ENCODE results near the gene B3GALT6. TPM values are rescaled to one million over a fixed set of nuclear protein-coding genes. Genes with fewer than 3 reads are reported as not detected.

The B3GALT6 gene
- total RNA-seq, 1 experiment from 2014 or later, result 33.4 TPM

GRCh38 chr1:1279028-1279427, 47.0 kb downstream of the B3GALT6 start:
- Histone ChIP-seq H3K4me1 (peaks cover 9% of the 10 kb centered on the region; the same call in 1 of the 2 replicates), H3K9me3 (replicated peaks) (no peaks in the 10 kb centered on the region), H3K27ac (no peak overlapping the region), H3K4me3 (no peak overlapping the region), H3K27me3 (no peaks in the 10 kb centered on the region), H3K36me3 (no peaks in the 10 kb centered on the region)
- DNase-seq, result no peak

GRCh38 chr1:1280782-1281481, 48.9 kb downstream of the B3GALT6 start:
- Histone ChIP-seq H3K27ac (no peak overlapping the region), H3K27me3 (no peaks in the 10 kb centered on the region), H3K4me3 (no peak overlapping the region), H3K9me3 (replicated peaks) (no peaks in the 10 kb centered on the region), H3K4me1 (peaks cover 5% of the 10 kb centered on the region; the same call in 1 of the 2 replicates), H3K36me3 (no peaks in the 10 kb centered on the region)
- DNase-seq, result no peak

- no peak overlapping the region for H3K4me3 ChIP-seq
- peaks cover 5% of the 10 kb centered on the region; the same call in 1 of the 2 replicates for H3K4me1 ChIP-seq
- H3K27ac ChIP-seq, result no peak overlapping the region; the same call in 1 of the 2 replicates
- no peaks in the 10 kb centered on the region for H3K27me3 ChIP-seq
- H3K36me3 ChIP-seq, result no peaks in the 10 kb centered on the region
- H3K9me3 ChIP-seq (replicated peaks), result no peaks in the 10 kb centered on the region
- DNase-seq, result peak; percentile 76 to 81
Observed at GRCh38 chr1:1281533-1282321, 49.7 kb downstream of the B3GALT6 start.

GRCh38 chr1:1282998-1283397, 51.0 kb downstream of the B3GALT6 start:
- H3K27ac ChIP-seq, result no peak overlapping the region; the same call in 1 of the 2 replicates
- H3K4me1 ChIP-seq, result peaks cover 5% of the 10 kb centered on the region; the same call in 1 of the 2 replicates
- H3K4me3 ChIP-seq, result no peak overlapping the region
- H3K36me3 ChIP-seq, result no peaks in the 10 kb centered on the region
- no peaks in the 10 kb centered on the region for H3K9me3 ChIP-seq (replicated peaks)
- H3K27me3 ChIP-seq, result no peaks in the 10 kb centered on the region
- DNase-seq, result peak; percentile 70 to 73

GRCh38 chr1:1283821-1284220, 51.8 kb downstream of the B3GALT6 start:
- Histone ChIP-seq H3K4me3 (no peak overlapping the region), H3K27ac (no peak overlapping the region), H3K9me3 (replicated peaks) (no peaks in the 10 kb centered on the region), H3K4me1 (peaks cover 5% of the 10 kb centered on the region; the same call in 1 of the 2 replicates), H3K27me3 (no peaks in the 10 kb centered on the region), H3K36me3 (no peaks in the 10 kb centered on the region)
- DNase-seq, result peak in 1 of 2 experiments; percentile 46

Other genes with a start within 250 kb of the B3GALT6 start
- 15.3 and 15.9 TPM in 2 replicates for gene HES4, start 232.1 kb upstream of the B3GALT6 start, total RNA-seq (2014; rRNA removed; shearing (Covaris generic))
- 5.1 and 12.6 TPM in 2 replicates for gene ISG15, start 218.7 kb upstream of the B3GALT6 start, total RNA-seq (2014; rRNA removed; shearing (Covaris generic))
- 10.4 and 13.7 TPM in 2 replicates for gene AGRN, start 212.1 kb upstream of the B3GALT6 start, total RNA-seq (2014; rRNA removed; shearing (Covaris generic))
- not detected in 2 replicates for gene RNF223, start 157.9 kb upstream of the B3GALT6 start, total RNA-seq (2014; rRNA removed; shearing (Covaris generic))
- gene C1orf159, start 116.1 kb upstream of the B3GALT6 start, total RNA-seq (2014; rRNA removed; shearing (Covaris generic)), result 19.9 and 20.8 TPM in 2 replicates
- 0.42 and 0.73 TPM in 2 replicates for gene TTLL10, start 58.4 kb upstream of the B3GALT6 start, total RNA-seq (2014; rRNA removed; shearing (Covaris generic))
- gene TNFRSF18, start 25.6 kb upstream of the B3GALT6 start, total RNA-seq (2014; rRNA removed; shearing (Covaris generic)), result 0.33 and 0.93 TPM in 2 replicates
- 2.8 and 4.7 TPM in 2 replicates for gene TNFRSF4, start 18.1 kb upstream of the B3GALT6 start, total RNA-seq (2014; rRNA removed; shearing (Covaris generic))
- 86.7 and 87.1 TPM in 2 replicates for gene SDF4, start 236 bp upstream of the B3GALT6 start, total RNA-seq (2014; rRNA removed; shearing (Covaris generic))
- 0.30 TPM in 1 of 2 replicates, not detected in the other for gene C1QTNF12, start 14.5 kb downstream of the B3GALT6 start, total RNA-seq (2014; rRNA removed; shearing (Covaris generic))
- 109 and 115 TPM in 2 replicates for gene UBE2J2, start 41.6 kb downstream of the B3GALT6 start, total RNA-seq (2014; rRNA removed; shearing (Covaris generic))
- 1.1 and 2.2 TPM in 2 replicates for gene SCNN1D, start 48.2 kb downstream of the B3GALT6 start, total RNA-seq (2014; rRNA removed; shearing (Covaris generic))
- gene ACAP3, start 75.7 kb downstream of the B3GALT6 start, total RNA-seq (2014; rRNA removed; shearing (Covaris generic)), result 18.7 and 27.4 TPM in 2 replicates
- gene PUSL1, start 76.4 kb downstream of the B3GALT6 start, total RNA-seq (2014; rRNA removed; shearing (Covaris generic)), result 23.9 and 25.3 TPM in 2 replicates
- 66.0 and 78.7 TPM in 2 replicates for gene INTS11, start 92.4 kb downstream of the B3GALT6 start, total RNA-seq (2014; rRNA removed; shearing (Covaris generic))
- 22.1 and 22.3 TPM in 2 replicates for gene CPTP, start 92.6 kb downstream of the B3GALT6 start, total RNA-seq (2014; rRNA removed; shearing (Covaris generic))
- 0.15 and 0.47 TPM in 2 replicates for gene TAS1R3, start 99.0 kb downstream of the B3GALT6 start, total RNA-seq (2014; rRNA removed; shearing (Covaris generic))
- 45.8 and 52.5 TPM in 2 replicates for gene DVL1, start 117.2 kb downstream of the B3GALT6 start, total RNA-seq (2014; rRNA removed; shearing (Covaris generic))
- 11.3 and 13.8 TPM in 2 replicates for gene MXRA8, start 126.3 kb downstream of the B3GALT6 start, total RNA-seq (2014; rRNA removed; shearing (Covaris generic))
- 177 and 208 TPM in 2 replicates for gene AURKAIP1, start 143.0 kb downstream of the B3GALT6 start, total RNA-seq (2014; rRNA removed; shearing (Covaris generic))
- gene CCNL2, start 167.1 kb downstream of the B3GALT6 start, total RNA-seq (2014; rRNA removed; shearing (Covaris generic)), result 124 and 196 TPM in 2 replicates
- gene MRPL20, start 175.1 kb downstream of the B3GALT6 start, total RNA-seq (2014; rRNA removed; shearing (Covaris generic)), result 229 and 236 TPM in 2 replicates
- 6.1 and 6.2 TPM in 2 replicates for gene ANKRD65, start 189.0 kb downstream of the B3GALT6 start, total RNA-seq (2014; rRNA removed; shearing (Covaris generic))
- gene VWA1, start 203.5 kb downstream of the B3GALT6 start, total RNA-seq (2014; rRNA removed; shearing (Covaris generic)), result 0.58 and 3.3 TPM in 2 replicates
- 0.20 TPM in 1 of 2 replicates, not detected in the other for gene ATAD3C, start 217.5 kb downstream of the B3GALT6 start, total RNA-seq (2014; rRNA removed; shearing (Covaris generic))
- gene ATAD3B, start 239.5 kb downstream of the B3GALT6 start, total RNA-seq (2014; rRNA removed; shearing (Covaris generic)), result 53.1 and 55.5 TPM in 2 replicates